Measurements from ENCODE around the gene CLEC7A.

The CLEC7A gene

DNA sequence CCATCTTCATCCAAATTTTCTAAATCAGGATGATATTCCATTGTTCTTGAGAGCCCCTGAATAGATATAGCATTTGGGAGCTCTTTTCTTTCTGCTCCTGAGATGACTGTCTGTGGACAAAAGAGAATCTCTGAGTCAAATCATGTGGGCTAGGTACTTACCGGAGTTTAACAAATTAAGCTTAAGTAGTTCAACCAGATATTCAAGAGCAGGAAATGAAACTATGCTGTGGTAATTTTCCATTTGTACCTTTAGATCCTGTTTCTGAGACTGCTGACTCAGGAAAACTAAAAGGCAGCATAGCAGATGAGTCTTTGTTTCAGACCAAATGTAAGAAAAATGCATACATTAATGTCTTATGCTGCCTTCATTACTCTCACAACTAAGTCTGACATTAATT lies at the start of gene CLEC7A:
CLEC7A (minus strand) TSS at position 158 of the 400 bp plus-strand sequence; CDS start at position 41, 117 bp downstream.
- Histone ChIP-seq H3K36me3 (ENCODE audit: control insufficient read depth, insufficient read depth, low read length) (no peaks in the 10 kb centered on the region), H3K4me3 (ENCODE audit: low read length) (no peak within 1 kb of the TSS), H3K27me3 (ENCODE audit: control insufficient read depth, insufficient read depth, low read length) (no peaks in the 10 kb centered on the region), H3K4me1 (ENCODE audit: control insufficient read depth, insufficient read depth, low read length) (peaks cover 1% of the 10 kb centered on the region; the same call in 1 of the 2 replicates), H3K9me3 (ENCODE audit: control insufficient read depth, insufficient read depth, low read length) (no peaks in the 10 kb centered on the region), H3K27ac (ENCODE audit: low read length) (no peak within 1 kb of the TSS)
- no CpG with 5 or more reads among the region's 1 CpG for WGBS (ENCODE audit: insufficient coverage, insufficient read length)
- DNase-seq (ENCODE audit: low read depth, low spot score): no peak

DNA sequence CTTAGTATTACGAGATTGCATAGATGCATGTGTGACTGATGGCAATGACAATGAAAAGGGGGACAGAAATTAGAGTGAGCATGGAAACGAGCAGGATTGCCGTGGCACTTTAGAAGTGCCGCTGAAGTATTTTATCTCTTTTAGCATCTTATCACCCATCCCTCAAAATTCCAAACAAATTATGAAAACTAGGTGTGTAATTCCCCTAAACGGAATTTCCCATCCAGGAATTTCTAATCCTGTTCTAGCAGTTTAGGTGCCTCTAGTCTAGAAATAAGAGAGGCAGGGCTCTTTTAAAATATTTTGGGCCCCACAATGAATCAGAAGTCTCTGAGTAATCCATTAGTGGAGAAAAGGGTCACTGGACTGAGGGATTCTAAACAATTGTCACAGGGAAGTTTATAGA lies 49.8 kb upstream of the CLEC7A start:
- no peak overlapping the region for H3K27ac ChIP-seq (ENCODE audit: low read length)
- H3K9me3 ChIP-seq (ENCODE audit: control insufficient read depth, insufficient read depth, low read length): no peaks in the 10 kb centered on the region
- H3K36me3 ChIP-seq (ENCODE audit: control insufficient read depth, insufficient read depth, low read length): no peaks in the 10 kb centered on the region
- H3K4me1 ChIP-seq (ENCODE audit: control insufficient read depth, insufficient read depth, low read length): no peaks in the 10 kb centered on the region
- no peaks in the 10 kb centered on the region for H3K27me3 ChIP-seq (ENCODE audit: control insufficient read depth, insufficient read depth, low read length)
- no peak overlapping the region for H3K4me3 ChIP-seq (ENCODE audit: low read length)
- no peak for DNase-seq (ENCODE audit: low read depth, low spot score)
- no CpG with 5 or more reads among the region's 5 CpGs for WGBS (ENCODE audit: insufficient coverage, insufficient read length)

DNA sequence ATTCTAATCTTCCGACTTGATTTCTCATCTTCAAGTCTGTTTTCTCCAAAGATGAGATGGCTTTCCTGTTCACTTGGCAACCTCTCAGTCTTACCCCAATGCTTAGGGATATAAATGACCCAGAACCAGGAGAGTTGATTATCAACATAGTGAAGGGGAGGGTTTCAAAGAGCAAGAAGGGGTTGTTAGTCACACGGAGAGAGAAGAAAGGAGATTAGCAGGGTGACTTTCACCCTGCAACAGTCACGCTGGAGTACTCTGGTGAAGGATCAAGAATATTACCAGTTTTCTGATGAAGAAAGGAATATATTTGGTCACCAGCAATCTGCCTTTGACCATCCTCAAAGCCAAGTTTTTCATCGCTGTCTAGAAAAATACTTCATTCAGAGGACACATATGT lies 48.8 kb upstream of the CLEC7A start, which contains the start of gene TMEM52B:
TMEM52B (plus strand) TSS at position 212 of the 400 bp plus-strand sequence. CDS start 543 bp downstream, outside the sequence.
- Histone ChIP-seq H3K27ac (ENCODE audit: low read length) (no peak within 1 kb of the TSS), H3K36me3 (ENCODE audit: control insufficient read depth, insufficient read depth, low read length) (no peaks in the 10 kb centered on the region), H3K4me3 (ENCODE audit: low read length) (no peak within 1 kb of the TSS), H3K4me1 (ENCODE audit: control insufficient read depth, insufficient read depth, low read length) (no peaks in the 10 kb centered on the region), H3K9me3 (ENCODE audit: control insufficient read depth, insufficient read depth, low read length) (no peaks in the 10 kb centered on the region), H3K27me3 (ENCODE audit: control insufficient read depth, insufficient read depth, low read length) (no peaks in the 10 kb centered on the region)
- DNase-seq (ENCODE audit: low read depth, low spot score): no peak
- WGBS (ENCODE audit: insufficient coverage, insufficient read length): no CpG with 5 or more reads among the region's 4 CpGs

DNA sequence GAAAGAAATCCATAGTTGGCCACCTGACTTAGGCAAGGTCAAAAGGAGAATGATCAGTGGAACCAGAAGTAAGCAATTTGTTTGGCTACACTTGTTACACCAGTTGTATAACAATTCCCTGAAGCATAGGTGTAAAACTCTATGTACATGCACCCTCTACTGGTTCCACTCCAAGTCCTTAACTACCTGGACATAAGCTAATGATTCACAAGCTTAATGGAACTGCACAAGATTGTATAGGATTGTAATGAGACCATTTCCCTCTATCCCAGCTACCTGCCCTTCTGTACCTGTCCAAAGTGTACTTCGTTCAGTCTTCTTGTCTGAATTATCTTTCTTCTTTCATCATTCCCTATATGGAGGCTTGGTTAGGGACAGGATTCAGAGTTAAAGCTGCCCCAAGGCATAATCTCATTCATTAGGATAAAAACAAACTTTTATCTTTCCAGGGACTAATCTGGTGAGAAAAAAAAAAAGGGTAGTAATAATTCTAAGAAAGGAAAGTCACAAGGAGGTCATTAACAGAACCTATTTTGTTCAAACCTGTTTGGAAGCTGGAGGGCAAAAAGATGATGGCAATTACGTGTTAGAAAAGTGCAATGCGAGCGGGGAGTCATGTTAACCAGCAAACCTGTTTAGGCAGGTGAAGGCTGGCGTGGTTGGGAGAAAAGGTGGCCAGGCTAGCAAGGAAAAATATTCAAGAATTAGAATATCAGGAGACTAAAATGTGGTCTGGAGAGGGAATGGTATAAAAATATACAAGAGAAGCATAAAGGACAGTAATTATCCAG lies 46.0 kb upstream of the CLEC7A start:
- no peak for DNase-seq (ENCODE audit: low read depth, low spot score)
- Histone ChIP-seq H3K9me3 (ENCODE audit: control insufficient read depth, insufficient read depth, low read length) (no peaks in the 10 kb centered on the region), H3K27me3 (ENCODE audit: control insufficient read depth, insufficient read depth, low read length) (no peaks in the 10 kb centered on the region), H3K36me3 (ENCODE audit: control insufficient read depth, insufficient read depth, low read length) (no peaks in the 10 kb centered on the region), H3K27ac (ENCODE audit: low read length) (no peak overlapping the region), H3K4me3 (ENCODE audit: low read length) (no peak overlapping the region), H3K4me1 (ENCODE audit: control insufficient read depth, insufficient read depth, low read length) (no peaks in the 10 kb centered on the region)
- no CpG with 5 or more reads among the region's 5 CpGs for WGBS (ENCODE audit: insufficient coverage, insufficient read length)

DNA sequence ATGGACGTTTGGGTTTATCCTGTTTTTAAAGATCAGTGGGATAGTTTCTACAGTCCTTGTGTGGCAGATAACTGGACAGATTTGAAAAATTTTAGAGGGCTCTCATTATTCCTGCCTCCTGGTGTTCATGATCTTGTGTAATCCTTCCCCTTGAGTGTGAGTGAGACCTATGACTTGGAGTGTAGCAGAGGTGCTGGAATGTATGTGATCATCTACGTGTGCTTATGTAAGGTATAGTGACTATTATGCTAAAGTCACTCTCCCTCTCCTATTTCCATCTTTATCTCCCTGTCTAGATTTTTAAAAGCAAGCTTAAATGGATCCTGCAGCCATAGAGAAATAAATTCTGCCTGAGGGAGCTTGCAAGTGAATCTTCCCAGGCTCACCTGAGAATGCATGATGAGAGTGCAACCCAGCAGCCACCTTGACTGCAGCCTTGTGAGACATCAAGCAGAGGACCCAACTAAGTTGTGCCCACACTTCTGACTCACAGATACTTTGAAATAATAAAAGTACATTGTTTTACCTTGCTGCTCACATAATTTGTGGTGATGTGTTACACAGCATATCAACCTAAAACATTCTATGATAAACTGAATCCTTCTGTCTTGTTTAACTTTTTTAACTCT lies 45.1 kb upstream of the CLEC7A start:
- WGBS (ENCODE audit: insufficient coverage, insufficient read length): no CpG with 5 or more reads among the region's 2 CpGs

DNA sequence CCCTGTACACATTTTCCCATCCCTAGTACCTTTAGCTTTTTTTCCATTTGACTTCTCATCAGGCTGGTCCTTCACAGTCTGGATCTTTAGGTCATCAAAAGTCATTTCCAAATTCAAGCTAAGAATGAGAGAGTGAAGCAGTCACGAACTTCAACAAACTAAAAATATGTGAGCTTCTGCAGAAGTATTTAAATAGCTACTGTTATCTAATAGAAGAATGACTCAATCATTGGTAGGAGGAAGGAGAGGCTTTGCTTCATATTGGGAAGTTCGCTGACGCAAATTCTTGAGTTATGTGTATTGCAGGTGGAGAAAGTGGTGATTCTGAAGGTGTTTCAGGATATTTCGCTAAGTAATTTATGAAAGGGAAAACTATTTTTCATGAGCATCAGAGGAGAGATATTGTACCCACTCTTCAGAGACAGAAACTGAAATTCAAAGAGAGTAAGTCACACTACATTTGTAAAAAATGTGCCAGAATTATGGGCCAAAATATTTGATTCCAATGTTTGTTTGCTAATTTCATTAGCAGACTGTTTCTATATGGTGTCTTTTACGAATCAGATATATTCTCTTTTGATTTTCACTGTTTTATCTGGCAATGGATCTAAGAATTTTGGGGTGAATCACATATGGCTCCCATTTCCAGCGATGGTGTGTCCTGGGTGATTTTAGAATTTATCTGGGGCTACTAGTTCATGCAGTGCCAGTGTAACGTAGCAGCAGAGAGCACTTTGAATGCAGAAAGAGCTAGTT lies 42.2 kb upstream of the CLEC7A start, which contains the start of gene OLR1:
OLR1 (minus strand) TSS at position 160 of the 756 bp plus-strand sequence; CDS start at position 105, 55 bp downstream.
- no peak for DNase-seq (ENCODE audit: low read depth, low spot score)
- H3K4me3 ChIP-seq (ENCODE audit: low read length): no peak within 1 kb of the TSS
- no peaks in the 10 kb centered on the region for H3K36me3 ChIP-seq (ENCODE audit: control insufficient read depth, insufficient read depth, low read length)
- H3K9me3 ChIP-seq (ENCODE audit: control insufficient read depth, insufficient read depth, low read length): no peaks in the 10 kb centered on the region
- no CpG with 5 or more reads among the region's 7 CpGs for WGBS (ENCODE audit: insufficient coverage, insufficient read length)
- no peaks in the 10 kb centered on the region for H3K4me1 ChIP-seq (ENCODE audit: control insufficient read depth, insufficient read depth, low read length)
- no peak within 1 kb of the TSS for H3K27ac ChIP-seq (ENCODE audit: low read length)
- H3K27me3 ChIP-seq (ENCODE audit: control insufficient read depth, insufficient read depth, low read length): no peaks in the 10 kb centered on the region

More for the DNA sequence above, 45.1 kb upstream of the CLEC7A start:
- H3K4me1 ChIP-seq (ENCODE audit: control insufficient read depth, insufficient read depth, low read length): no peaks in the 10 kb centered on the region
- no peaks in the 10 kb centered on the region for H3K36me3 ChIP-seq (ENCODE audit: control insufficient read depth, insufficient read depth, low read length)
- H3K4me3 ChIP-seq (ENCODE audit: low read length): no peak overlapping the region
- H3K9me3 ChIP-seq (ENCODE audit: control insufficient read depth, insufficient read depth, low read length): no peaks in the 10 kb centered on the region
- no peak overlapping the region for H3K27ac ChIP-seq (ENCODE audit: low read length)
- no peaks in the 10 kb centered on the region for H3K27me3 ChIP-seq (ENCODE audit: control insufficient read depth, insufficient read depth, low read length)
- DNase-seq (ENCODE audit: low read depth, low spot score): no peak

DNA sequence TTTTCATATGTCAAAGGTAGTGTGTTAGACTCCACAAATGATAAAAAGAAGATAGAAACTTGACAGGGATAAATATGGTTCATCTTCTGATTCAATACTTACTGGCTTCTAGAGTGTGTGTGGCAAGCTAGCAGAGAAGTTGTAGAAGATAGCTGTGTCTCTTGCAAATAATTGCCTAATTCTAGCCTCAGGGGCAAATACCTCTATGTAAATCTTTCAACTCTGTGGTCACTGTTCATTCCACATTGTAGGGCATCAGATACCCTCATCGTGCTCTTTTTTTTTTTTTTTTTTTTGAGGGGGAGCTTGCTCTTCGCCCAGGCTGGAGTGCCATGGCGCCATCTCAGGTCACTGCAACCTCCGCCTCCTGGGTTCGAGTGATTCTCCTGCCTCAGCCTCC lies 40.2 kb upstream of the CLEC7A start:
- H3K27me3 ChIP-seq (ENCODE audit: control insufficient read depth, insufficient read depth, low read length): no peaks in the 10 kb centered on the region
- no peak overlapping the region for H3K27ac ChIP-seq (ENCODE audit: low read length)
- H3K9me3 ChIP-seq (ENCODE audit: control insufficient read depth, insufficient read depth, low read length): no peaks in the 10 kb centered on the region
- no peaks in the 10 kb centered on the region for H3K36me3 ChIP-seq (ENCODE audit: control insufficient read depth, insufficient read depth, low read length)
- H3K4me1 ChIP-seq (ENCODE audit: control insufficient read depth, insufficient read depth, low read length): no peaks in the 10 kb centered on the region
- DNase-seq (ENCODE audit: low read depth, low spot score): no peak
- no peak overlapping the region for H3K4me3 ChIP-seq (ENCODE audit: low read length)
- WGBS (ENCODE audit: insufficient coverage, insufficient read length): no CpG with 5 or more reads among the region's 5 CpGs

DNA sequence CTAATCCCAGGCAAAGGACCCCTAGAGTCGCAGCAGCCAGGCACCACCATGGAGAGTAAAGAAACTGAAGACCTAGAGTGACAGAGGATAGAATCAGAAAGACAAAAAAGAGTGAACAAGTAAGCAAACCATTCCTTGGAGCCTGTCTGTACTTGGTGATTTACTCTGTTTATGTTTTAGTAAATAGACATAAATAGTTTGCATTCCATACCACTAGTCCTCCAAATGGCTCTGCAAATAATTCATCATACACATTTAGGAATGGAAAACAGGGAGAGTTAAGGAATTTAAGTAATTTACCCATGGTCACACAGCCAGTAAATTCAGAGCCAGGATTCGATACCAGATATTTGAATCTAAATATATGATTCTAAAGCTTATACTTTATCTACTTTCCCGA lies 39.1 kb upstream of the CLEC7A start:
- no peak overlapping the region for H3K27ac ChIP-seq (ENCODE audit: low read length)
- no peaks in the 10 kb centered on the region for H3K27me3 ChIP-seq (ENCODE audit: control insufficient read depth, insufficient read depth, low read length)
- H3K9me3 ChIP-seq (ENCODE audit: control insufficient read depth, insufficient read depth, low read length): no peaks in the 10 kb centered on the region
- no peaks in the 10 kb centered on the region for H3K4me1 ChIP-seq (ENCODE audit: control insufficient read depth, insufficient read depth, low read length)
- H3K4me3 ChIP-seq (ENCODE audit: low read length): no peak overlapping the region
- WGBS (ENCODE audit: insufficient coverage, insufficient read length): no CpG with 5 or more reads among the region's 3 CpGs
- H3K36me3 ChIP-seq (ENCODE audit: control insufficient read depth, insufficient read depth, low read length): no peaks in the 10 kb centered on the region
- DNase-seq (ENCODE audit: low read depth, low spot score): no peak

DNA sequence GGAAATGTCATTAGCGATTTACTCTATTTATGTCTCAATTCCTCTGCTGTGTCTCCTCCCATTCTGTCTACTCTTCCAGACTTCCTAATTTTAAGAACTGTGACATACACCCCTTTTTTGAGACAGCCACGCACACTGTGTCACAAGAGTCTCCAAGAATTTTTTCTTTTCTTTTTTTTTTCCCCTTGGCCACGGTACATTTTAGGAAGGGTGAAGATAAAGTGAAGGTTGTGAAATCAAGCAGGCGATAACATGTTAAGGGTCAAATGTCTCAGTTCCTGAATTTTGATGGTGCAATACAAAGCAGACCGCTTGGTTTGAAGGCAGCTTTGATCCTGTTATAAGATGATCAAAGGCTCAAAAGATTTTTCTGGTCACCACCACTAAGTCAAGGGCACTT lies 37.6 kb upstream of the CLEC7A start:
- H3K4me3 ChIP-seq (ENCODE audit: low read length): no peak overlapping the region
- no peaks in the 10 kb centered on the region for H3K9me3 ChIP-seq (ENCODE audit: control insufficient read depth, insufficient read depth, low read length)
- no peak overlapping the region for H3K27ac ChIP-seq (ENCODE audit: low read length)
- no peaks in the 10 kb centered on the region for H3K36me3 ChIP-seq (ENCODE audit: control insufficient read depth, insufficient read depth, low read length)
- no peaks in the 10 kb centered on the region for H3K27me3 ChIP-seq (ENCODE audit: control insufficient read depth, insufficient read depth, low read length)
- no peaks in the 10 kb centered on the region for H3K4me1 ChIP-seq (ENCODE audit: control insufficient read depth, insufficient read depth, low read length)
- no peak for DNase-seq (ENCODE audit: low read depth, low spot score)
- no CpG with 5 or more reads among the region's 5 CpGs for WGBS (ENCODE audit: insufficient coverage, insufficient read length)

DNA sequence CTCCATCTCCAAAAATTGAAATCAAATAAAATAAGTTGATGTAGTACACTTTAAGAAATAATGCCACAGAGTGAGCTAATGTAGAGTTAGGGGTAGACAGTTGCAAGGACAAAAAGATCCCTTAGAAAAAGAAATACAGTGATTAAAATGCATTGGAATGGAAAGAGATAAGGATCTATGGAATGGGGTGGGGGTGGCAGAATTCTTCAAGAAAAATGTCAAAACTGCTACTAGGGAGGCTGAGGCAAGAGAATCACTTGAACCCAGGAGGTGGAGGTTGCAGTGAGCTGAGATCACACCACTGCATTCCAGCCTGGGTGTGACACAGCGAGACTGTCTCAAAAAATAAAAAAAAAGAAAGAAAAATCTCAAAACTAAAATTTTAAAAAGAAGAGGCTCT lies 35.4 kb upstream of the CLEC7A start:
- H3K27ac ChIP-seq (ENCODE audit: low read length): no peak overlapping the region
- DNase-seq (ENCODE audit: low read depth, low spot score): no peak
- WGBS (ENCODE audit: insufficient coverage, insufficient read length): no CpG with 5 or more reads among the region's 1 CpG

More for the DNA sequence above, 35.4 kb upstream of the CLEC7A start:
- Histone ChIP-seq H3K4me1 (ENCODE audit: control insufficient read depth, insufficient read depth, low read length) (no peaks in the 10 kb centered on the region), H3K36me3 (ENCODE audit: control insufficient read depth, insufficient read depth, low read length) (no peaks in the 10 kb centered on the region), H3K27me3 (ENCODE audit: control insufficient read depth, insufficient read depth, low read length) (no peaks in the 10 kb centered on the region), H3K9me3 (ENCODE audit: control insufficient read depth, insufficient read depth, low read length) (no peaks in the 10 kb centered on the region), H3K4me3 (ENCODE audit: low read length) (no peak overlapping the region)
